Measurements from ENCODE around the gene DBN1. TPM values are rescaled to one million over a fixed set of nuclear protein-coding genes. Genes with fewer than 3 reads are reported as not detected.

The DBN1 gene
- total and polyA plus RNA-seq, 2 donors (not counting 1 experiment from before 2014, with no cell fraction given), result 96.4 to 138 TPM

DNA sequence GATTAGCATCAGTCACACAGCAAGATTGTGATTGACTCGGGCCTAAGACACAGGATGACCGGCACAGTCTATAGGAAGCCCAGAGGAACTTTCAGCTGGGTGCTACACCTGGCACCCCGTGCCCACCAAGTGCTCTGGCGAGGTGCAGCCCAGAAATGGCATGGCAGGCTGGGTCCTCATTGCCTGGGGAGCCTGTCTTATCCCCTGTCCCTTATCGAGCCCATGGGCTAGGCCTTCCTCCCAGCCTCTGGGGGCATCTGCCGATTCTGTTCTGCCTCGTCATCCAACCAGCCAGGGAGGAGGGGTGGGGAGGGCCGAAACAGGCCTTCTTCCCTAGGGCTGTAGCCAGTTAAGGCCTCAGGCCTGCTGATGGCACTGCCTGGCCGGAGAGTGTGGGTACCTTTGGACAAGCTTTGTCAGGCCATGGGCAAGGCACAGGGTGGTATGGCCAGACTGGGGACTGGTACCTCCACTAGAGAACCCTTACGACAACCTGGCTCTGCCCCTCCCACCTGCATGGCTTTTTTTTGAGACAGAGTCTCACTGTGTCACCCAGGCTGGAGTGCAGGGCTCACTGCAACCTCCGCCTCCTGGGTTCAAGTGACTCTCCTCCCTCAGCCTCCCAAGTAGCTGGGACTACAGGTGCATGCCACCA is 45.4 kb downstream of the DBN1 start:
- no peak for DNase-seq (ENCODE audit: low read depth in 2 of 2)
- TF ChIP-seq, protein P1, sequence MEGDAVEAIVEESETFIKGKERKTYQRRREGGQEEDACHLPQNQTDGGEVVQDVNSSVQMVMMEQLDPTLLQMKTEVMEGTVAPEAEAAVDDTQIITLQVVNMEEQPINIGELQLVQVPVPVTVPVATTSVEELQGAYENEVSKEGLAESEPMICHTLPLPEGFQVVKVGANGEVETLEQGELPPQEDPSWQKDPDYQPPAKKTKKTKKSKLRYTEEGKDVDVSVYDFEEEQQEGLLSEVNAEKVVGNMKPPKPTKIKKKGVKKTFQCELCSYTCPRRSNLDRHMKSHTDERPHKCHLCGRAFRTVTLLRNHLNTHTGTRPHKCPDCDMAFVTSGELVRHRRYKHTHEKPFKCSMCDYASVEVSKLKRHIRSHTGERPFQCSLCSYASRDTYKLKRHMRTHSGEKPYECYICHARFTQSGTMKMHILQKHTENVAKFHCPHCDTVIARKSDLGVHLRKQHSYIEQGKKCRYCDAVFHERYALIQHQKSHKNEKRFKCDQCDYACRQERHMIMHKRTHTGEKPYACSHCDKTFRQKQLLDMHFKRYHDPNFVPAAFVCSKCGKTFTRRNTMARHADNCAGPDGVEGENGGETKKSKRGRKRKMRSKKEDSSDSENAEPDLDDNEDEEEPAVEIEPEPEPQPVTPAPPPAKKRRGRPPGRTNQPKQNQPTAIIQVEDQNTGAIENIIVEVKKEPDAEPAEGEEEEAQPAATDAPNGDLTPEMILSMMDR (conservative IDR thresholded peaks at IDR 0.05 in 1 of 2, IDR thresholded peaks at IDR 0.05 in 1 of 2; ENCODE audit: low read depth in 1 of 2, low read length in 2 of 2), result no peak
- TF ChIP-seq EZH2 (IDR thresholded peaks at IDR 0.05; ENCODE audit: low read length, missing control alignments), result no peak
- Histone ChIP-seq H3K9ac (ENCODE audit: insufficient read depth, low read length) (peak overlapping the region; percentile 23), H2AFZ (ENCODE audit: low read length) (no peak overlapping the region), H3K9me3 (ENCODE audit: control insufficient read depth, insufficient read depth, low read depth, low read length) (no peaks in the 10 kb centered on the region), H3K4me1 (ENCODE audit: control insufficient read depth, extremely low read depth, insufficient read depth, low read length) (peaks cover 12% of the 10 kb centered on the region), H3K79me2 (ENCODE audit: control insufficient read depth, insufficient read depth, low read length) (peaks cover 21% of the 10 kb centered on the region), H3K4me2 (ENCODE audit: extremely low read depth, insufficient read depth, low read length) (no peak overlapping the region), H3K27me3 (ENCODE audit: control insufficient read depth, insufficient read depth, low read length) (no peaks in the 10 kb centered on the region), H4K20me1 (ENCODE audit: control insufficient read depth, extremely low read depth, insufficient read depth, low read length) (no peaks in the 10 kb centered on the region), H3K27ac (ENCODE audit: insufficient read depth, low read length) (no peak overlapping the region), H3K4me3 (replicated peaks in 1 of 4; ENCODE audit: control extremely low read depth in 1 of 4, insufficient read depth in 1 of 4, low read depth in 3 of 4, low read length in 4 of 4) (peak overlapping the region in 2 of 4 experiments; percentile 75 to 76), H3K36me3 (ENCODE audit: control insufficient read depth, insufficient read depth, low read length) (peaks cover 18% of the 10 kb centered on the region)

DNA sequence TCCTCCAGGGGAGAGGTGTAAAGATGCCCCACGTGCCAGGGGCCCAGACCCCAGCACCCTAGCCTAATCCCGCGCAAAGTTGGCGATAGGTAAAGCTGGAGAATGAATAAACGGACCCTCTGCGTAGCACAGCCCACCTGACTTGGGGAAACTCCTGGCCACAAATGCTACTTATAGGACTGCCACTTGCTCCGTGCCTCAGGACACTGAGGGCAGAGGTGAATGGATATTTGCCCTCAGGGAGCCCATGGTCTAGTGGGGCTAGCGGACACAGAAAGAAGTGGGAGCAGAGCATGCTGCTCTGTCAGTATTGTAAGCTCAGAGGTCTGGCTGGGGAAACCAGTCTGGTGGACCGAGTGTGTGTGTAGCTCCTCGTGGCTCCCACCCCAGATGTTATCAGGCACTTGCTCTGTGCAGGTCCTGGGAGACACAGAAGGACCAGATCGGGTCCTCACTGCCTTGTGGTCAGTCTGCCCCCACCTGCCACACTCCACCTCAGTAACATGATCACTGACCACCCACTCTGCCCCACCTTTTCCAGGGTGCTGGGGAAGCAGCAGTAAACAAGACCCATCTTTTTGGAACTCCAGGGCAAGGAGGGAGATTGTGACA is 46.1 kb downstream of the DBN1 start:
- peak overlapping the region; percentile 97 for H3K9ac ChIP-seq (ENCODE audit: insufficient read depth, low read length)
- no peaks in the 10 kb centered on the region for H3K27me3 ChIP-seq (ENCODE audit: control insufficient read depth, insufficient read depth, low read length)
- H3K4me2 ChIP-seq (ENCODE audit: extremely low read depth, insufficient read depth, low read length), result peak overlapping the region; percentile 99
- H3K4me3 ChIP-seq (replicated peaks in 1 of 4; ENCODE audit: control extremely low read depth in 1 of 4, insufficient read depth in 1 of 4, low read depth in 3 of 4, low read length in 4 of 4), result peak overlapping the region; percentile 75 to 88 (median 82)
- H3K9me3 ChIP-seq (ENCODE audit: control insufficient read depth, insufficient read depth, low read depth, low read length), result no peaks in the 10 kb centered on the region
- H2AFZ ChIP-seq (ENCODE audit: low read length), result peak overlapping the region; percentile 44
- H4K20me1 ChIP-seq (ENCODE audit: control insufficient read depth, extremely low read depth, insufficient read depth, low read length), result no peaks in the 10 kb centered on the region
- no peak for TF ChIP-seq EZH2 (IDR thresholded peaks at IDR 0.05; ENCODE audit: low read length, missing control alignments)
- TF ChIP-seq, protein P1 (conservative IDR thresholded peaks at IDR 0.05 in 1 of 2, IDR thresholded peaks at IDR 0.05 in 1 of 2; ENCODE audit: low read depth in 1 of 2, low read length in 2 of 2), result no peak
- peaks cover 11% of the 10 kb centered on the region for H3K36me3 ChIP-seq (ENCODE audit: control insufficient read depth, insufficient read depth, low read length)
- H3K4me1 ChIP-seq (ENCODE audit: control insufficient read depth, extremely low read depth, insufficient read depth, low read length), result peaks cover 12% of the 10 kb centered on the region
- H3K79me2 ChIP-seq (ENCODE audit: control insufficient read depth, insufficient read depth, low read length), result peaks cover 21% of the 10 kb centered on the region
- DNase-seq (ENCODE audit: low read depth in 2 of 2), result no peak
- H3K27ac ChIP-seq (ENCODE audit: insufficient read depth, low read length), result peak overlapping the region; percentile 84

DNA sequence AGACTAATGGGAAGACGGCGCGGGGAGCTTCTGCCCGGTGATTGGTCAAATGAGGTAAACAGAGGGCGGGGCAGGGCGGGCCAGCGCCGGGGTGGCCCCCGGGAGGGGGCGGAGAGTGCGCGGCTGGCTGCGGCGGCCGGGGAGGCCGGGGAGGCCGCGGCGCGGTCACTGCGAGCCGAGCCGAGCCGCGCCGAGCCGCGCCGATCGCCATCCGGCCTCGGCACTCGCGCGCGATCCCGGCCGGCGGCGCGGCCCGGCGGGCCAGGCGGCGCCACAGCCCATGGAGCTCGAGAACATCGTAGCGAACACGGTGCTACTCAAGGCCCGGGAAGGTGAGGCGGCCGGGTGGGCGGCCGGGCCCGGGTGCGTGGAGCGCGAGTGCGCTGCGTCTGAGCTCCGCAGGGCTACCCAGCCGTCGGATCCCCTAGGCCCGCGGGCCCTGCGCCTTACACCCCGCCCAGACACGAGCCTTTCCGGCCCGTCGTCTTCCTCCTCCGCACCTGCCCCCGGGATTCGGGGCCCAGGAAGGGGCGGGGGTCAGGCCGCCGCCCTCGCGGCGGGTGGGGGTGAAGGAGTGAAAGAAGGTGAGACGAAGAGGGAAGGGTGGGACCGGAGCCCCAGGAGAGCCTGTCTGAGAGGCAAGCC is 46.7 kb downstream of the DBN1 start, which contains the start of gene GRK6:
Gene GRK6 (plus strand): TSS at position 111 of the 645 bp plus-strand sequence. CDS start 170 bp downstream, at position 281.
- Histone ChIP-seq H3K36me3 (ENCODE audit: control insufficient read depth, insufficient read depth, low read length) (peaks cover 5% of the 10 kb centered on the region), H2AFZ (ENCODE audit: low read length) (peak within 1 kb of the TSS; percentile 86), H3K79me2 (ENCODE audit: control insufficient read depth, insufficient read depth, low read length) (peaks cover 21% of the 10 kb centered on the region), H3K9ac (ENCODE audit: insufficient read depth, low read length) (peak within 1 kb of the TSS; percentile 97), H3K4me2 (ENCODE audit: extremely low read depth, insufficient read depth, low read length) (peak within 1 kb of the TSS; percentile 99), H3K9me3 (ENCODE audit: control insufficient read depth, insufficient read depth, low read depth, low read length) (no peaks in the 10 kb centered on the region), H3K4me3 (replicated peaks in 1 of 4; ENCODE audit: control extremely low read depth in 1 of 4, insufficient read depth in 1 of 4, low read depth in 3 of 4, low read length in 4 of 4) (peak within 1 kb of the TSS; percentile 75 to 88 (median 82)), H4K20me1 (ENCODE audit: control insufficient read depth, extremely low read depth, insufficient read depth, low read length) (no peaks in the 10 kb centered on the region), H3K27ac (ENCODE audit: insufficient read depth, low read length) (peak within 1 kb of the TSS; percentile 91), H3K27me3 (ENCODE audit: control insufficient read depth, insufficient read depth, low read length) (no peaks in the 10 kb centered on the region), H3K4me1 (ENCODE audit: control insufficient read depth, extremely low read depth, insufficient read depth, low read length) (peaks cover 12% of the 10 kb centered on the region)
- TF ChIP-seq EZH2 (IDR thresholded peaks at IDR 0.05; ENCODE audit: low read length, missing control alignments), result no peak
- TF ChIP-seq, protein P1 (conservative IDR thresholded peaks at IDR 0.05 in 1 of 2, IDR thresholded peaks at IDR 0.05 in 1 of 2; ENCODE audit: low read depth in 1 of 2, low read length in 2 of 2), result no peak
- no peak for DNase-seq (ENCODE audit: low read depth in 2 of 2)

All from fibroblast of lung (primary cell).